ENCODE measurements around the gene MINAR2.

MINAR2 gene, protein sequence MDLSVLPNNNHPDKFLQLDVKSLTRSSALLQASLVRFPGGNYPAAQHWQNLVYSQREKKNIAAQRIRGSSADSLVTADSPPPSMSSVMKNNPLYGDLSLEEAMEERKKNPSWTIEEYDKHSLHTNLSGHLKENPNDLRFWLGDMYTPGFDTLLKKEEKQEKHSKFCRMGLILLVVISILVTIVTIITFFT

DNA sequence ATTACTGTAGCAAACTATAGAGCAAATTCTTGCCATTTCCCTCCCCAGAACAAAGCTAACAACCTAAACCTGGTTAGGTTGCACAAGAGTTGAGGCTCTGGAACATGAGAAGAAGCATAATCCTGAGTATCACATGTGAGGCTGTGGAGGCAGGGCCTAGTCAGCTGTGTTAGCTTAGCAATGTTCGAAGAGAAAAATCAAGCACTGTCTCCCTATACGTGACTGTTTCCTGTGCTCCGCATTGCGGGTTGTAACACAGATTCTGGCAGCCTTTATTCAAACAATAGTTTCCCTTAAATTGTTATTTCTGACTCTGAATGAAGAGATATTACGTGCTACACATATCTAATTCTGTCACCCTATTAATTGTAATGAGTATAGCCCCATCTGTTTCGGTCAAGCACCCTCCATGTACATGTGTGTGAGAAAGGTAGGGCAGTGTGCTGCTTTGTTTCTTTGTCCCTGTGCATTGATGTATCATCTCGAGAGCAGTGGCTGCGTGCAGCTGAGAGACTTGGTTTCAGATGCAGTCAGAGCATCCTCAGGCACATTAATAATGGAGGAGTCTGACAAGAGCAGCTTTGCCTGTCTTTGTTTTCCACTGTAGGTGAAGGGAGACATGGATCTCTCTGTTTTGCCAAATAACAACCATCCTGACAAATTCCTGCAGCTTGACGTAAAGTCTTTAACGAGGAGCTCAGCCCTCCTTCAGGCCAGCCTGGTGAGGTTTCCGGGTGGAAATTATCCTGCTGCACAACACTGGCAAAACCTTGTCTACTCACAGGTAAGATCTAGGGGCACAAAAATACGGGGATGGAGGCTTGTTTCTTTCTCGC is at the start of gene MINAR2:
TSS of gene MINAR2 (plus strand) at position 523 of the 836 bp plus-strand sequence. CDS start at position 620, 97 bp downstream.
- no peak for DNase-seq

DNA sequence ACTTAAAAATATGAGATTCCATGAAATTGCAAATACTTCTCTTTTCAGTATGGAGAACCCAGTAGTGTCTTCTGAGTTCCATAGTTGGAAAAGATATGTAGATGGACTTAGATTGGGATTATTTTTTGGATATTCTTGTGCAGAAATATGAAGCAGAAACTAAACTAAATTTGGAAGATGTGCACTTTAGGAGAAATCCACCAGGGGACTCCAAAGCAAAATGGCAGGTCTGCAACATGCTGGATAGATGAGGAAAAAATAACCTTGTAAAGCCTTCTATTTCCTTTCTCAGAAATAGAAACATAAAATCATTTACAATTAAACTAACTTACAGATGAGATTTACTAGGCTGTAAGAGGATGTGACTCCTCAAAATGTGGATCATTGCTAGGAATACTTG is 49.2 kb upstream of the MINAR2 start:
- DNase-seq = no peak

DNA sequence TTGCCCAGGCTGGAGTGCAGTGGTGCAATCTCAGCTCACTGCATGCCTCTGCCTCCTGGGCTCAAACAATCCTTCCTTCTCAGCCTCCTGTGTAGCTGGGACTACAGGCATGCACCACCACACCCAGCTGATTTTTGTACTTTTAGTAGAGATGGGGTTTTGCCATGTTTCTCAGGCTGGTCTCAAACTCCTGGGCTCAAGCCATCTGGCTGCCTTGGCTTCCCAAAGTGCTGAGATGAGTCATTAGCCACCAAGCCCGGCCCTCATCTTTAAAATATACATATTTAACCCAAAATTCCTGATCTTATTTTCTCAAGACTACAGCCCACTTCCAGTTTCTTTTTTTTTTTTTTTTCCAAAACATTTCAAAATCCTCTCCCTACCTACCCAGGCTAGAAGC is 31.7 kb upstream of the MINAR2 start:
- no peak for DNase-seq

DNA sequence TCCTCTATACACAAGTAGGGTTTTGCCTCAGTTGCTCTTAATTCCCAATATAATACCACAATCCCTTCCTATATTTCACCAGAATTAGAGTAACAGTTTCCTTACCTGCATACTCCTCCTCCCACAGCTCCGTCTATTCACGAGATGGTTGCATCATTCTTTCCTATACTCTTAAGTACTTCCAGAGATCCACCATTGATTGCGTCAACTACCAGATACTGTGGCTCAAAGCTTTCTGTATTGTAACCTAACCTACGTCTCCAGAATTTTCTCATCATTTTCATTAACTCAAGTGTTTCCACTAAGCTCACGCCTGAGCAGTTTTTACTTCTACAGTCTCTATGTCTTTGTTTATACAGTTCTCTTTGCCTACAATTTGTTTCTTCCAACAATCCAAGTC is 31.2 kb upstream of the MINAR2 start:
- DNase-seq = no peak

DNA sequence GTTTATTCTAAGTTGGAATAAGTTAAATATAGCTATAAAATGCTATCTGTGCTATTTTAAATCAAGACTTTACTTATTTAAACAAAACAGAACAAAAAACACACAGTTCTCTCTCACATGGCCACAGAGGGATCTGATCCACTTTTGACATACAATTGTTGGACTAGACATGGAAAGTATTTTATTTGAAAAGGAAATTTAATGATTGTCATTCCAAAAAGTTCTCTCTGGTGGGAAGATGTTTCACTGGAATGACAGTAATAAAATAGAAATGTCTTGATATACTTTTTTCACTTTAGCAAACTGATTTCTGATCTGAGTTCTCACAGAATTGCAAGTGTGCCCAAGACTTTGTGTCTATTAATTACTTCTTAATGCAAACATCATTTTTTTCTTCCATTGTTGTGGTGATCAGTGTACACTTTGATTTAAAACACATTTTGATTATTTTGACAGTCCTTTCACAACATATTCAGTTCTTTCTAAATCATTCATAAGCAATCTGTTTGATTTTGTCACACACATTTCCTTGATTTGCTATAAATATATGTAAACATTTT is 30.1 kb upstream of the MINAR2 start:
- DNase-seq = no peak

DNA sequence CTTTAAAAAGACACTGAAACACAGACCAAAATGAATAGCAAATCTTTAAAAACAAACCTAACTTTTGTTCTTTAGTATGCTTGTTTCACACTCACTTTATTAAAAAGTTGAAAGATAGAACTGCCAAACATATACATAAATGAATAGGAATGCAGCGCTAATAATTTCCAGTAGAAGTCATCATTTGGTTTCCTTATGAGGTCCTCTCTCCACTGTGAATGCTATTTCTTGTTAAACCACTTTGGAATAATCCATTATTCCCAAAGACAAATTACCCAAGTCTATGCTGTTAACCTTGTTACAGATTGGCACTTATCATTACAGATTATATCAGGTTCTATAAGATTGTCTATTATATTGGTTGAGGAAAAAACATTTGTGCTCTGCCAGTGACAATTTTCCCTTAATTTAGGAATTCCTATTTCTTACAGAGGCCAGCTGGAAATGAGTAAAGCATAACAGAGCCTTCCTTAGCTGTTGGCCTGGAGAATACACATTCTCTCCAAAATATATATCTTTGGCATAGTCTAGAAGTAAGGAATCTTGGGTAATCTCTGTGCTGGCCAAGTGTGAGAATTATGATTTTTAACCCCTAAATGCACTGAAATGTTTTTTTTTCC is 29.3 kb upstream of the MINAR2 start:
- DNase-seq = no peak

DNA sequence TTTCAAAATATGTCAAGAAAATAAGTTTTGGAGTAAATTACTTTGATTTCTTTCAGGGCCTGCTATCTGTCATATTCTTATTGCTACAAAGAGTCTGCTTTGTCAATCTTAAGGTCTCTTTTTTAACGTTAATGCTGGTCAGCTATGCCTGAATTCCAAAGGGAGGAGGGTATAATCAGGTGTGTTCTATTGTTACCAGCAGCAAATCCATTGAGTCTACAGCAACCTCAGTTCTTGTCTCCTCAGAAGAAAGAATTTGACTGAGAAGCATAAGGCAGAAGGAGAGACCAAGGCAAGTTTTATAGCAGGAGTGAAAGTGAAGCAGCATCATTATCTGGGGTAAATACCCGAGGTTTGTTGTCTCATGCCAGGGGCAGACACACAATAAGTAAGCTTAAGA is 23.7 kb upstream of the MINAR2 start:
- DNase-seq = no peak

DNA sequence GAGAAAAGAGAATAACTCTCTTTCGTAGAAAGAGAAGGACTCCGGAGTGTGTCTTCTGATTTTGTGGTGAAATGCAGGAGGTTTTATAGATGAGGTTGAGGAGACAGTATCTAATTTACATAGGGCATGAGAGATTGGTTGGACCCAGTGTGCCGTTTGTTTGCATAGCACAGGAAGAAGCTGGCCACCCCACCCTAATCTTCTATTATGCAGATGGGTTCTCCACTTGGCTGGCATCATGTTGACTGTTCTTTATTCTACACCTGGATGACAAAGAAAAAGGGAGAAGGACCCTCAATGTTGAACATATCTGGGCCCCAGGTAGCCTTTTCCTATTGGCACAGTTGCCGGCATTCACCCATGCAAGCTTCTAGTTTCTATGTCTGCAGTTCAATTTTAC is 23.2 kb upstream of the MINAR2 start:
- peak in 1 of 2 experiments; percentile 21 for DNase-seq

DNA sequence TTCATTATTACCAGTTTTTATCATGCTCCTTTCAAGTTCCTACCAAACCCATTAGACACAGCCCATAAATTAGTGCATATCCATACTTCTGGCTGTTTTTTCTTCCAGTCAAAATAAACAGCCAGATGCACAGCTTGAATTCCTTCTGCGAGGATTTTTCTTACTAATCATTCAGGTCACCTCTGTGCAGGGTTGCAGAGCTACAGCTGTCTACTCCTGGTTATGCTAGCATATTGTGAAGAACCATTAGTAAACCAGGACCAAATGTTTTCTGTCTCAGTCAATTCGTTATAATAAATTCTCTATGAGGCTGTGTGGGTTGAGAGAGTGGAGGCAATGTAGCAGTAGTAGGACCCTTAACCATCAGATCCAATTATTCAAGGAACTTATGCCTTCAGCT is 8.1 kb upstream of the MINAR2 start:
- no peak for DNase-seq

DNA sequence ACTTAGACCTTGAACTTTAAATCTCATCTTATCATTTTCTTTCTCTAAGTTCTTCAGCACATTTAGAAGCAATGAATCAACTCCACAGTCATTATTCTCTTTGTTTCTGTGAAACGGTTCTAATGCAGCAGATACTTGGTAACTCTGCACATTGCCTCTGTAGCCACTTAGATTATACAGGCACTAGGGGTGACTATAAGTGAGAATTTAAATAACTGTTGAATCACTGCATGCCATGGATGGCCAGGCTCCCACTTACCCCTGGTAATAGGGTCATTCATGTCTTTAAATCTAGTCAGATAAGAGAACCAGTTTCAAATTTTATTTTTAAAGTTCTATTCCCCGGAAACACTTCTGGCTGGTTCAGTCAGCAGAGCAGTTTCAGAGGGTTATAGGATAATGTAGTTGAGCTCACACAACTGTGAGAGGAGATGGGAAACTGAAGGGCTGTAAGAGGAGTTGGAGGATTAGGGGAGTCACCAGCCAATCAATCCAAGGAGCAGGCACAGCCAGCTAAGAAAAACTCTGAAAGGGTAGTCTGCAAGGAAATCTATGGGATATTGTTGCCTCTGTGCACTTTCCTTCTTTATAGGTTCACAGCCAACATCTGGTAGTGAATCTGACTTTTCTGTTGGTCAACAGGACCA is 4.2 kb upstream of the MINAR2 start:
- DNase-seq = no peak

DNA sequence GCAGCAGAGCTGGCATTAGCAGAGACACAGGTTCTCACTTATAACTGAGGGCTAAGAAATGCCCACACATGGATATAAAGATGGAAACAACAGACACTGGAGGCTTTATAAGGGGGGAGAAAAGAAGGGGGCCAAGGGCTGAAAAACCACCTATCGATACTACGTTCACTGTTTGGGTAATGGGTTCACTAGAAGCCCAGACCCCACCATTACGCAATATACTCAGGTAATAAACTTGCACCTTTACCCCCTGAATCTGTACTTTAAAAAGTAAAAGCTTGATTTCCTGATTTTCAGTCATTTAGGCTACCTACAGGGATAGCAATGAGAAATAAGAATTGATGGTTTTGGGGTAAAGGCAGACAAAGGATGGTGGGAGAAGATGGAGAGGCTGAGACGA is 1.9 kb upstream of the MINAR2 start:
- DNase-seq = no peak

DNA sequence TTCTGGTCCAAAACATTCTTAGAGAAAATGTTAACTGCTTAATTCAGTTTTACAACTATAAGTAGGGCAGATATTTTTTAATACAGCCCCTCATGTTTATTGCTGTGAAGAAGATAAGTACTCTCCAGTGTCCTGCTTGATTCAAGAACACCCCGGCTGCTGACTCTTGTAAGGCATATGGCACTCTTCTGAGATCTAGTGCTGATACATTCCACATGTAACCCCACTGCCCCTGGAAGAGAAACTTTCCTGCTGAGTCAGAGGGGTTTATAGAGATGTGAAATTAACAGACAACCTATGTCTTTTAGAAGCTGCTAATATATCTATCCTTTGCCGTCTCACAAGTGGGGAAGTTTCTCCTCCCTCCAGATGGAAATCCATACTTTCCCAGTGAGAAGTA is 1.0 kb upstream of the MINAR2 start:
- no peak for DNase-seq

DNA sequence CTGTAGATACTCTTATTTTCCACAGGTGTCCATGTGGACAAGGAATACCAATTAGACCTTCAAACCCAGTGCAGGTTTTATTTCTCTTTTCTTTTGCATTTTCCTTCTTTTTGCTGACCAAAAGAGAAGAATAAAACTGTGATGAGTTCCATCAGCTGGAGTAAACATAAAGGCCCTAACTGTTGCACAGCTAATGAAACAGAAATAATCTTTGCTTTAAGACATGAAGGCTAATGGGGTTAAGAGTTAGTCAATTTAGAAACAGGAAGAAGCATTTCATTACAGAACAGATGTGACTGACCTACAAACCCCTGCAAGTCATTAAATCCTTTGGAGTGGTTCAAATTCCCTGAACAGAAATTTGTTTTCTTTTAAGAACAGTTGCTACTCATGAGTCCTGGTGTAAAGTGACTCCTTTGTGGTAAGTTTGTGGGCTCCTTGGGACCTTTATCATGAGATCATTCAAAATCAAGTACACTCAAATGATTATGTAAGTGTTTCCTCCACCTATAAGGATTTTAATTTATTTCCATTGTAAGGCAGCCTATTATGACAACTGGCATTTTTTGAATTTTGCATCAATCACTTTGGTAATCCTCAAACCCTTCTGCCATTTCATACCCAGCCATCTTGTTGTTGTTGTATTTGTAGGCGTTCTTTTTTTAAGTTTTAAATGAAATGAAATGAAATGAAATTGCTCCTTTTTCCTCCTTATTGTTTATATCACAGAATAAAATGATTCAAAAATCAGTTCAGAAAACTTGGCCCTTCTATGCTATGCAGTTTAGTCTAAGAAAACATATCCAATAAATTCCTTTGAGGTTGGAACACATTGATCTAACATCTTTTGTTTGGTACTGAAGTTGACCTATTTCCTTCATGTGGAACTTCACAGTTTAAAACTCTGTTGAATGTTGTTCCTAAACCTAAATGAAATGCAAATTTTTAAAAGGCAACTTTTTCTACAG is 1.3 kb downstream of the MINAR2 start:
- no peak for DNase-seq

DNA sequence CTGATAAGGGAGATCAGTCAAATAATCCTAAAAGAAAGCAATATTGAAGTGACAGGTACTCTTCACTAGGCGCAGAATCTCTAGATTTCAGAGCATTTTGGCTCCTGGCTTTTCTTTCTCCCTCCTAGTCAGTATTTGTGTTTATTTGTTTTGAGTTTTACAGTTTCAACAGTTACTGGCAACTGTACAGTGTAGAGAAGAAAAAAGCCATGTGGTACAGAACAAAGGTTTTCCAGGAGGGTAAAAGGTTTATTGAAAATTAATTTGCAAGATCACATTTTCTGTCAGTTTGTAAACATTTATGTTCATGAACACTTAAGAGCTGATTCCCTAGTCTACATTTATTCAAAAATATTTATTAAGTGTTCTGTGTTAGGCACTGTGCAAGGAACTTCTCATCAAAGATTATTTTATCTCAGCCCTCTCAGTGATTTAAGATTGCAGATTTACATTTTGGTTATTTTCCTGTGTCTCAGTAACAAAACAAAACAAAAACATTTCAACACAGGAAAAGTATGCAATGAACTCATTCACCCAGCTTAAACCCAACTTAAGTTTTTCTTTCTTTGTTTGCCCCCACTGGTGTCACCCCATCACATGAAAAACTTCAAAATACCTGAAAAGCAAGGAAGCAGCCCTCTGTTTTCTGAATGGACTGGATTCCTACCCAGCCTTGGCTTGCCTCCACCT is 12.9 kb downstream of the MINAR2 start:
- DNase-seq = no peak

DNA sequence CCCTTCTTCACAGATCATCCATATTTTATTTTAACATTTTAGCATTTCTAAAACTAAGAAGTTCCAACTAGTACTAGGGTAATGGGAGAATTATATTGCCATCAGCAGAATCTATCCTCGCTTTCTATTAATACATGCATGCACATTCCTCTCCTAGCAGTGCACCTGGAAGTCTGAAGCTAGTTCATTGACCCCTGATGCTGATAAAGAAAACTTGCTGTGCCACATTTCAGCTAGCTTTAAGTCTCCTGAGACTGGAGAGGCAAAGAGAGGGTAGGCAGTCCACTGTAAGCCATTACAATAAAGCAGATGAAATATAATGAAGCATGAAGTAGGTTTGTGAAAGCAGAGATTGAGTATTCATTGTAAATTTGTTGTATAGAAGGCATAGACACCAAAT is 15.8 kb downstream of the MINAR2 start:
- DNase-seq = no peak

DNA sequence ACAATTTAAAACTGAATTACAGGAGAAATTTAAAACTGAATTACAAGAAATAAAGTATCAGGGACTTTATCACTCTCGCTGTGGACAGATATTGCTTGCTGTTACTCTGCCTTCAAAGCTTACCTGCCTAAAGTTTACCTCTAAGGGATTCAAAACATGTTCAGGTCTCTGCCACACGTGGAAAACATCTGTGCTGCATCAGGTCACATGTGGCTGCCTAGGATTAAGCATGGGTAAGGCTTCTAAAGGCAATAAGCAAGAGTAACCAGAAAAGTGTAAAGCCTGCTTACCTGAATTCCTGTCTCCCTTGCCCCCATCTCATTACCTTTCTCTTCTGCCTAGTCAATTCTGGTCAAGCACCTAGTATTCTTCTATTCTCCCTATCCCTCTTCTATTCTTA is 18.9 kb downstream of the MINAR2 start:
- no peak for DNase-seq

DNA sequence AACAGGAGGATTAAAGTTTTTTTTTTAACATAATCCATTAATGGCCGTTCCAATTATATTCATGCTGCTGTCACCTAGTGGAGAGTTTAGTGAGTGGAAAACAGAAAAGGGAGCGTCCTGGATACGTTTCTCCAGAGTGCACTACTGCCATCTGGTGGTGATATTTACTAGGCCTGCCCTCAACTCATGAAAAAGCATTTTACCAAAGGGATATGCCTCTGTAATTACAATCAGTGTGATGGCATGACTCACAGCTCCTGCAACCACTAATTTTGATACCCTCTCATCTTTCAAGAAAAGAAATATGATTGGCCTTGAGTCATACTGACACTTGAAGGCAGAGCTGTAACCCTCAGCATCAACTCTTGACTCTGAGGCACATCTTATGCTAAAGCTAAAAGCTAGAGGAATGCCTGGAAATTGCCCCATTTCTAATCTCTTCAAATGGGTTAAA is 20.1 kb downstream of the MINAR2 start:
- peak; percentile 49 to 87 for DNase-seq

DNA sequence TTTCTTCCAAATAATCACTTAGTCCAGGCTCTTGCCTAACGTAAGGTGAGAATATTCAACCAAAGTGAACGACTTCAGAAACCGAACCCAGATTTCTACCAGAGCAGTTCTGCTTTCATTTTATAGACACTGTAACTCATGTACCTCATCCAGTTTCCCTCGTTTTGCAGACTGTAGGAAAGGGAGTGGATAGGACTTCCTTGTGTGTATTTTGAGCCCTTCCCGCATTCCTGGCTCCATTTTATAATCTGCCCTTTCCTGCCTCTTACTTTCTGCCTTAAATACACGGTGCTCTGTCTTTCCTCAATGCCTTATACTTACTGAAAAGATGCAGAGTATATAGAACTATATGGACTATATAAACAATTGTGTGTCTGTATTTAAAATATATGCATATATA is 20.8 kb downstream of the MINAR2 start:
- peak in 1 of 2 experiments; percentile 1 for DNase-seq

DNA sequence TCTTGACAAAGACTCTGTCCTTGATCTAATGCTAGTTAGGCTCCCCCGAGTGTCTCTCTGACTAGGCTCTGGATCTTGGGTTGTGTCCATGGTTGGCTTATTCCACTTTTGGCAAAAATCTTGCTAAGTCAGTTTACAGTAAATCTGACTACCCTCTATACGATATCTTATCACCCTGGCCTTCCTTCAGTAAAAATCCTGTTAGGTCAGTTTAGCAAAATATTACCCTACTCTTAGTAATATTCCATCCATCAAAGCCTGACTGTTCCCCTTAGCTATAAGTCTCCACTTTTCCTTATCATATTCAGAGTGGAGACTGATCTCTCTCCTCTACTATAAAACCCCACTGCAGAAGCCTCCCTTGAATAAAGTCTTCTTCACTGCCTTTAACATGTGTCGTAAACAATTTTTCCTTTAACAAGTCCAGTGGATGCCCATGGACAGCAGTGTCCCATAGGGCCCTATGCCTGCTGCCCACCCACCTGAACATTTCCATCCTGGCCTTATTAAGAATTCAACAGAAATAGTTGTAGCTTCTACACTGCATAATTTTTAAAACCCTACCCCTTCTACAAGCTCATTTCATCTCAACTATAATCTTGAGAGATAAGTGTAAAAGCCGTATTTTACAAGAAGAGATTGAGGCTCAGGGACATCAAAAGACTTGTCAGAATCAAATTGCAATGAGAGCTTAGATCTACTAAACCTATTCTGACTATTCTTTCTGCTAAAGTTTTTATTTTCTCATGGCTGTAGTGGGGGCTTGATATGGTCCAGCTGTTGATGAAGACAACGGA is 22.3 kb downstream of the MINAR2 start:
- no peak for DNase-seq

DNA sequence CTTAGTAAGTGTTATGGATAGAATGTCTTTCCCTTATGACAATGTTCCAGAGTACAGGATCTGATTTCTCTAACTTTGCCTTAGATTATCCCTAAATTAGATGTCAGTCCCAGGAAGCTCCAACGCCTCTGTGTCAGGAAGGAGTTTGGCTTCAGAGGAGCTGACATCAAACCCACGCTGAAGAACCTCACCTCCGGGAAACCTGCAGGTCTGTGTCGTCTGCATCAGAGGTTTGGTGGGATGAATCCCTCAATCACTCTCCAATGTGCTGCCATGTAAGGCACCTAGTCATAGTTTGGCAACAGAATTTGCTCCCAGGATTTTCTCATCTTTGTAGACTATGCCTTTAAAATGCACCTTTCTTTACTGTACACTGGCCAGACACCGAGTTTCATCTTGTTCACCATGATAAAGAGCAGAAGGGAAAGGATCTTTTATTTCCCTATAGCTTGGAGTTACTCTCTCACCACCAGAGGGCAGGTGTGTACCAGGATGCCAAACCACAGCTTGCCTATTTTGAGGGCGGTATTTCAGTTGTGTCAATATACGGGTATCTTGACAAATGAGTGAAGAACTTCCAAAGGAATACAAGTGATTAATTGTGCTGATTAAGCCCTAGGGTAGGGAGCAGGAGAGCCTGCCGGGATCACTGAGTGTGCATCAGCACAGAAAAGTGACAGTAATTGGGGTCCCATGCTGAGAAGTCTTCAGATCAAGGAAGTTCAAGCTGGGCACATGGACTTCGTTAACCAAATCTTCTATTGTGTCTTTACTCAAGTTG is 23.4 kb downstream of the MINAR2 start:
- DNase-seq = peak; percentile 12 to 72
